Ovary (tissue), 9 donors: ENCODE measurements around the gene ADD1. TPM values are rescaled to one million over a fixed set of nuclear protein-coding genes. Genes with fewer than 3 reads are reported as not detected.

Experiments used
- DNase-seq, 5 donors: peaks; one replicate each; pipeline ENCODE4 v3.0.0-alpha.2; 2019 to 2020
- H3K27ac ChIP-seq, 2 donors: fragments of 200-600 bp; one replicate each; pipeline versions ENCODE4 v1.5.1 to v1.8.0; 2019 to 2022
- H3K27me3 ChIP-seq: fragments of 200-600 bp; one replicate; pipeline ENCODE4 v1.8.0; 2022
- H3K36me3 ChIP-seq: fragments of 200-600 bp; sonication (generic); one replicate; pipeline ENCODE4 v1.5.1; 2019
- H3K4me1 ChIP-seq: one replicate; pipeline ENCODE4 v1.8.1; 2013; ENCODE audit warnings: mild to moderate bottlenecking, moderate library complexity; ENCODE audit not compliant: insufficient read depth
- H3K4me3 ChIP-seq: fragments of 200-600 bp; sonication (generic); one replicate; pipeline ENCODE4 v1.5.1; 2017
- H3K9me3 ChIP-seq, 2 donors: fragments of 200-600 bp in 1 of 2; sonication (generic) in 1 of 2; one replicate each; pipeline versions ENCODE4 v1.5.1 to v1.8.1; 2013 to 2019; ENCODE audit warnings: mild to moderate bottlenecking in 1 of 2, moderate library complexity in 1 of 2
- EP300 ChIP-seq: sonication (generic); formaldehyde crosslinking; IDR thresholded peaks from one replicate; pipeline ENCODE4 v1.6.1; 2017; ENCODE audit warnings: antibody characterized with exemption
- POLR2A ChIP-seq: fragments of 450-650 bp; IDR thresholded peaks from one replicate; pipeline ENCODE4 v1.6.1; 2017; ENCODE audit warnings: antibody characterized with exemption, mild to moderate bottlenecking, moderate library complexity
- WGBS, 3 donors: extraction: QIAGEN DNeasy Blood & Tissue Kit in 1 of 3; methylation state at CpG; one replicate each; pipeline versions ENCODE4 v1.1.5 to v1.1.7; 2013 to 2017; 5-methylcytosine and 5-hydroxymethylcytosine counted together
- intact Hi-C, 4 donors: fragments of 100-400 bp; cut with DNase I; formaldehyde crosslinking; loops; one replicate each; pipeline versions ENCODE4 v1.11.0 to v1.15.1; 2022 to 2023
- polyA plus RNA-seq, 2 donors: library from polyadenylated mRNA; stranded (reverse); fragments of 200-250 nt in 1 of 2; fragments of 350-450 nt in 1 of 2; fragmentation: Illumina TruSeq in 1 of 2; extraction: RNeasy Lipid Tissue Mini Kit (QIAGEN cat#74804) in 1 of 2; gene quantifications; one replicate each; pipeline ENCODE4 v1.2.3, GENCODE V29; 2013 to 2014
- total RNA-seq, 7 donors: library from RNA; depleted of rRNA in 2 of 7; stranded (reverse); fragments of >200 nt in 2 of 7; fragmentation: NEBNext Ultra II Directional in 3 of 7; extraction: Animal tissue kit (Norgen Biotek cat#: 25700) in 3 of 7; gene quantifications; one replicate each; pipeline versions ENCODE4 v1.1.0 to v1.2.4, GENCODE V29; 2016 to 2023
- TF ChIP-seq, protein P1 (sequence below), 3 donors: fragments of 450-650 bp in 2 of 3; fragments of 200-600 bp in 1 of 3; IDR thresholded peaks; one replicate each; pipeline versions ENCODE4 v1.5.1 to v1.8.0; 2016 to 2022; ENCODE audit warnings: antibody characterized with exemption in 3 of 3, mild to moderate bottlenecking in 1 of 3
- donor health status: DM: no; HTN: no; CAD: no; lungs with moderate emphysema.
- donor health status: DM: no; HTN: no; CAD: no.
- donor health status: Bipolar disorder and iron deficiency.
- donor health status: DM: yes; HTN: yes; CAD: no.
- donor health status: DM: no; HTN: no; CAD: no.
- donor health status: DM: yes; HTN: yes; CAD: no.

Gene ADD1
- total and polyA plus RNA-seq, 9 donors, result 166 to 447 (median 365) TPM

DNA sequence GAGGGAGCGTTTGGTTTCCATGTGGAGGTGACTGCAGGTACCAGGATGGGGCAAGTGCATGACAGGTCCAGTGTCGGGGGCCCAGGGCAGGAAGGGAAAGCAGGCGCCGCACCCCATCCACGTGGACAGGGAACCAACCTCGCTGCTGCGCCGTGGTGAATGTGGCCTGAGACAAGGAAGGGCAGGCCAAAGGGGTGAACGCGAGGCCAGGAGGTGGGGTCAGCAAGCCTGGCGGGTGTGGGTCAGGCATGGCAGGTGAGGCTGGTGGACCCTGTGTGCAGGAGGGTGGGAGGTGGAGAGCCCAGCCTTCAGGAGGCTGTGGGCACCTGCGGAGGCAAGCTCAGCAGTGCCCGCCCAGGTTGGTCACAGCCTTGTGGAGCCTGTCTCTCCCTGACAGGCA lies 36.1 kb upstream of the ADD1 start:
- H3K4me3 ChIP-seq, result no peak overlapping the region
- H3K27me3 ChIP-seq, result no peaks in the 10 kb centered on the region
- H3K36me3 ChIP-seq, result no peaks in the 10 kb centered on the region
- H3K9me3 ChIP-seq, result no peaks in the 10 kb centered on the region
- no peak for TF ChIP-seq POLR2A
- no peak for TF ChIP-seq EP300
- TF ChIP-seq, protein P1, sequence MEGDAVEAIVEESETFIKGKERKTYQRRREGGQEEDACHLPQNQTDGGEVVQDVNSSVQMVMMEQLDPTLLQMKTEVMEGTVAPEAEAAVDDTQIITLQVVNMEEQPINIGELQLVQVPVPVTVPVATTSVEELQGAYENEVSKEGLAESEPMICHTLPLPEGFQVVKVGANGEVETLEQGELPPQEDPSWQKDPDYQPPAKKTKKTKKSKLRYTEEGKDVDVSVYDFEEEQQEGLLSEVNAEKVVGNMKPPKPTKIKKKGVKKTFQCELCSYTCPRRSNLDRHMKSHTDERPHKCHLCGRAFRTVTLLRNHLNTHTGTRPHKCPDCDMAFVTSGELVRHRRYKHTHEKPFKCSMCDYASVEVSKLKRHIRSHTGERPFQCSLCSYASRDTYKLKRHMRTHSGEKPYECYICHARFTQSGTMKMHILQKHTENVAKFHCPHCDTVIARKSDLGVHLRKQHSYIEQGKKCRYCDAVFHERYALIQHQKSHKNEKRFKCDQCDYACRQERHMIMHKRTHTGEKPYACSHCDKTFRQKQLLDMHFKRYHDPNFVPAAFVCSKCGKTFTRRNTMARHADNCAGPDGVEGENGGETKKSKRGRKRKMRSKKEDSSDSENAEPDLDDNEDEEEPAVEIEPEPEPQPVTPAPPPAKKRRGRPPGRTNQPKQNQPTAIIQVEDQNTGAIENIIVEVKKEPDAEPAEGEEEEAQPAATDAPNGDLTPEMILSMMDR (IDR thresholded peaks at IDR 0.05), result no peak
- no peak for DNase-seq
- peaks cover 26% of the 10 kb centered on the region for H3K4me1 ChIP-seq
- 91 to 95% (median 92%) methylated on average over 13 of the region's 13 CpGs for WGBS, 3 donors
- H3K27ac ChIP-seq, result no peak overlapping the region
- intact Hi-C loops, result no loop called here

DNA sequence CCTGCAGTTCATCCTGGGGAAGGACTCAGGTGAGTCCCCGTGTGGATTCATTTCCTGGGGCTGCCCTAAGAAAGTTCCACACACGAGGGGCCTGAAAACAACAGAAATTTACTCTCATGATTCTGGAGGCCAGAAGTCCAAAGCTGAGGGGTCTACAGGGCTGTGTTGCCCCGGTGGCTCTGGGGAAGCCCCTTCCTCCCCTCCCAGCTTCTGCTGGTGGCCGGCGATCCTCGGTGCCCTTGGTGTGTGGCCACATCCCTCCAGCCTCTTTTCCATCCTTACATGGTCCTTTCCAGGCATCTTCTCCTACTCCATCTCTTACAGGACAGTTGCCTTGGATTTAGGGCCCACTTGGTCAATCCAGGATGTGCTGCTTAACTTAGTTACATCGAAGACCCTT lies 35.6 kb upstream of the ADD1 start:
- Histone ChIP-seq H3K27me3 (no peaks in the 10 kb centered on the region), H3K27ac (no peak overlapping the region), H3K4me3 (no peak overlapping the region), H3K9me3 (no peaks in the 10 kb centered on the region), H3K4me1 (peaks cover 26% of the 10 kb centered on the region), H3K36me3 (no peaks in the 10 kb centered on the region)
- 94 to 97% (median 94%) methylated on average over 7 of the region's 7 CpGs for WGBS, 3 donors
- DNase-seq, result no peak
- TF ChIP-seq EP300 (no peak), POLR2A (no peak)
- TF ChIP-seq, protein P1 (IDR thresholded peaks at IDR 0.05), result no peak
- intact Hi-C loops, result no loop called here

DNA sequence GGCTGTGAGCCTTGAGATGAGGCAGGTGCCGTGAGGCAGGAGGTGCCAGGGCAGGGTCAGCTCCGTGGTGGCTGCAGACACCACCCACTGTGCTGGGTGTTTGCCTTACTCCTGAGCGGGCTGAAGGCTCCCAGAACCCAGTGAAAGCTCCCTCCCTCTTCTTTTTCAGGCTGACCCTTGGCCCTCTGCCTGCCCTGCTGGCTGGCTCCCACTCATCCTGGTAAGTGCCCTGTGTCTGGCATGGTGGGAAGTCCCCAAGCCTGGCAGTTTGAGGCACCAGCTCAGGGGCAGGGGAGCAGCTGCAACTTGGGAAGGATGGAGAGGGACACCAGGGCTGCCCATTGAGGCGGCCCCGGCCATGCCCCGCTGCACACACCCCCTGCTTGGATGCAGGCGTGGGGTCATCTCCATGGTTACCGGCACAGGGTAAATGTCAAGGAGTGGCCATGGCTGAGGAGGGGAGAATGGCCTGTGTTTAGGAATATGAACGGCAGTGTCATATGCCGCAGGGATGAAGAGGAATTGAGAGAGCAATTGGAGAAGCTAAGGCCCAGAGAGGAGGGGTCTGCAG lies 33.9 kb upstream of the ADD1 start:
- no peak overlapping the region for H3K4me3 ChIP-seq
- H3K36me3 ChIP-seq, result no peaks in the 10 kb centered on the region
- peaks cover 29% of the 10 kb centered on the region for H3K4me1 ChIP-seq
- TF ChIP-seq, protein P1 (IDR thresholded peaks at IDR 0.05), result no peak
- no peak for TF ChIP-seq EP300
- TF ChIP-seq POLR2A, result no peak
- intact Hi-C loops, result no loop called here
- DNase-seq, result no peak
- 76 to 83% (median 80%) methylated on average over 10 of the region's 10 CpGs for WGBS, 3 donors
- no peaks in the 10 kb centered on the region for H3K9me3 ChIP-seq
- no peaks in the 10 kb centered on the region for H3K27me3 ChIP-seq
- H3K27ac ChIP-seq, result no peak overlapping the region

DNA sequence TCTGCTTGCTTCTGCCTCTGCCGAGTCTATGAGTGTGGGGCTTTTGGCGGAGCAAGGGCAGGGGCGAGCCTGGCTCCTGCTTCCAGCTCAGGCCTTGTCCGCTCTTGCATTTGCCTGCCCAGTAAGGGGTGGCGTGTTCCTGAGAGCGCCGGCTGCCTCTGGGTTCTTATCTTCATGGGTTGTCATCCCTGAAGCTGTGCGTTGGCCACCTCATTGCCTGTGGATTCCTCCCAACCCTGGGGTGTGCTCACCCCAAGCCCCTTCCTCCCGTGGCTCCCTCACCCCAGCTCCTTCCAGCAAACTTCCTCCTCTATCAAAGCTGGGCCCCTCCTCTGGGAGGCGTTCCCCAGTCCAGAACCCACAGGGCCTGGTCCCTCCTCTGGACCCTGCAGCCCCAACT lies 33.3 kb upstream of the ADD1 start:
- intact Hi-C loops, result no loop called here
- H3K4me1 ChIP-seq, result peaks cover 29% of the 10 kb centered on the region
- 85 to 92% (median 91%) methylated on average over 9 to 10 of the region's 10 CpGs for WGBS, 3 donors

More for the DNA sequence above, 33.3 kb upstream of the ADD1 start:
- H3K27me3 ChIP-seq, result no peaks in the 10 kb centered on the region
- no peaks in the 10 kb centered on the region for H3K9me3 ChIP-seq
- no peak overlapping the region for H3K4me3 ChIP-seq
- no peak for DNase-seq
- no peaks in the 10 kb centered on the region for H3K36me3 ChIP-seq
- no peak overlapping the region for H3K27ac ChIP-seq
- TF ChIP-seq EP300 (no peak), POLR2A (no peak)
- TF ChIP-seq, protein P1 (IDR thresholded peaks at IDR 0.05), result no peak
